Smooth muscle cell (in vitro differentiated cells): ENCODE results near the gene GRB7. TPM values are rescaled to one million over a fixed set of nuclear protein-coding genes. Genes with fewer than 3 reads are reported as not detected.

Experiments used
- DNase-seq: peaks from one replicate; lab custom pipeline; 2025; ENCODE audit not compliant: unreplicated experiment; lab: John Stamatoyannopoulos, UW
- H2AFZ ChIP-seq: fragments of 200-600 bp; sonication (generic); 2 replicates; pipeline ENCODE4 v1.6.0; 2016; ENCODE audit warnings: antibody characterized with exemption, low read depth, mild to moderate bottlenecking
- H3F3A ChIP-seq: fragments of 200-600 bp; sonication (generic); 2 replicates; pipeline ENCODE4 v1.6.0; 2017; ENCODE audit warnings: antibody characterized with exemption, low read depth
- H3K27ac ChIP-seq: fragments of 200-600 bp; sonication (generic); 2 replicates; pipeline ENCODE4 v1.5.1; 2016; ENCODE audit warnings: low read depth, mild to moderate bottlenecking
- H3K27me3 ChIP-seq: fragments of 200-600 bp; sonication (generic); 2 replicates; pipeline ENCODE4 v1.6.1; 2016; ENCODE audit warnings: low read depth, mild to moderate bottlenecking
- H3K36me3 ChIP-seq: fragments of 200-600 bp; sonication (generic); 2 replicates; pipeline ENCODE4 v1.5.1; 2016; ENCODE audit warnings: low read depth
- H3K4me1 ChIP-seq: fragments of 200-600 bp; sonication (generic); 2 replicates; pipeline ENCODE4 v1.5.1; 2016; ENCODE audit warnings: low read depth
- H3K4me2 ChIP-seq: fragments of 200-600 bp; sonication (generic); 2 replicates; pipeline ENCODE4 v1.6.0; 2016; ENCODE audit warnings: mild to moderate bottlenecking
- H3K4me3 ChIP-seq: fragments of 200-600 bp; sonication (generic); 2 replicates; pipeline ENCODE4 v1.5.1; 2016; ENCODE audit warnings: mild to moderate bottlenecking
- H3K79me2 ChIP-seq: fragments of 200-600 bp; sonication (generic); 2 replicates; pipeline ENCODE4 v1.6.0; 2016; ENCODE audit warnings: low read depth, mild to moderate bottlenecking
- H3K9ac ChIP-seq: fragments of 200-600 bp; sonication (generic); 2 replicates; pipeline ENCODE4 v1.6.0; 2016; ENCODE audit warnings: low read depth
- H3K9me3 ChIP-seq: fragments of 200-600 bp; sonication (generic); replicated peaks from 2 replicates; pipeline ENCODE4 v1.5.1; 2016; ENCODE audit warnings: low read depth
- H4K20me1 ChIP-seq: fragments of 200-600 bp; sonication (generic); 2 replicates; pipeline ENCODE4 v1.6.0; 2016; ENCODE audit warnings: low read depth
- CTCF ChIP-seq: fragments of 200-600 bp; sonication (generic); IDR thresholded peaks from 2 replicates; pipeline ENCODE4 v1.5.1; 2017; ENCODE audit warnings: borderline replicate concordance, mild to moderate bottlenecking, antibody characterized with exemption; ENCODE audit not compliant: insufficient read depth, poor library complexity, severe bottlenecking
- WGBS: methylation state at CpG from one replicate; pipeline ENCODE4 v1.1.7; 2016; ENCODE audit warnings: low lambda C conversion rate; 5-methylcytosine and 5-hydroxymethylcytosine counted together
- polyA plus RNA-seq: library from polyadenylated mRNA; unstranded; fragments of >200 nt; fragmentation: Nextera tagmentation; extraction: Ambion mirVana; gene quantifications from 2 replicates; pipeline ENCODE4 v1.2.1, GENCODE V29; 2016
- total RNA-seq: library from RNA; depleted of rRNA; stranded (reverse); fragments of >200 nt; gene quantifications from 2 replicates; pipeline ENCODE4 v1.2.3, GENCODE V29; 2014

GRB7 gene
- total and polyA plus RNA-seq, 2 experiments from 2014 or later, result 2.7 to 4.1 TPM

- no peaks in the 10 kb centered on the region for H3K79me2 ChIP-seq
- peak overlapping the region; percentile 70 for H3K27ac ChIP-seq
- H3K4me3 ChIP-seq, result peak overlapping the region; percentile 63
- H2AFZ ChIP-seq, result peak overlapping the region; percentile 51
- H3K27me3 ChIP-seq, result peaks cover 48% of the 10 kb centered on the region
- no peaks in the 10 kb centered on the region for H3K9me3 ChIP-seq
- no peak for TF ChIP-seq CTCF
- H3K4me1 ChIP-seq, result peaks cover 16% of the 10 kb centered on the region
- H4K20me1 ChIP-seq, result no peaks in the 10 kb centered on the region
- no peak for DNase-seq
- H3K36me3 ChIP-seq, result no peaks in the 10 kb centered on the region
- H3K4me2 ChIP-seq, result peak overlapping the region; percentile 87
- H3F3A ChIP-seq, result no peaks in the 10 kb centered on the region
- WGBS, result 20% methylated on average over 14 of the region's 16 CpGs
- peak overlapping the region; percentile 38 for H3K9ac ChIP-seq
Measured at GRCh38 chr17:39740357-39741111, 2.8 kb downstream of the GRB7 start.

- 86% methylated on average over 17 of the region's 18 CpGs for WGBS
- no peak for TF ChIP-seq CTCF
- H3K27me3 ChIP-seq, result peaks cover 33% of the 10 kb centered on the region
- H3K9me3 ChIP-seq, result no peaks in the 10 kb centered on the region
- no peak overlapping the region for H3K4me3 ChIP-seq
- H2AFZ ChIP-seq, result no peak overlapping the region
- H3K9ac ChIP-seq, result no peak overlapping the region
- no peaks in the 10 kb centered on the region for H3K36me3 ChIP-seq
- H3K27ac ChIP-seq, result no peak overlapping the region
- DNase-seq, result no peak
- no peaks in the 10 kb centered on the region for H3F3A ChIP-seq
- no peaks in the 10 kb centered on the region for H3K79me2 ChIP-seq
- H3K4me1 ChIP-seq, result peaks cover 16% of the 10 kb centered on the region
- H3K4me2 ChIP-seq, result no peak overlapping the region
- no peaks in the 10 kb centered on the region for H4K20me1 ChIP-seq
Measured at GRCh38 chr17:39742126-39742855, 4.6 kb downstream of the GRB7 start.

- no peak overlapping the region for H3K4me3 ChIP-seq
- H3K4me1 ChIP-seq, result peaks cover 16% of the 10 kb centered on the region
- H3K27ac ChIP-seq, result no peak overlapping the region
- no peak for DNase-seq
- no peaks in the 10 kb centered on the region for H3F3A ChIP-seq
- H2AFZ ChIP-seq, result no peak overlapping the region
- H4K20me1 ChIP-seq, result no peaks in the 10 kb centered on the region
- peaks cover 26% of the 10 kb centered on the region for H3K27me3 ChIP-seq
- H3K4me2 ChIP-seq, result no peak overlapping the region
- 93% methylated on average over 21 of the region's 21 CpGs for WGBS
- no peaks in the 10 kb centered on the region for H3K79me2 ChIP-seq
- TF ChIP-seq CTCF, result no peak
- H3K9me3 ChIP-seq, result no peaks in the 10 kb centered on the region
- H3K36me3 ChIP-seq, result no peaks in the 10 kb centered on the region
- H3K9ac ChIP-seq, result no peak overlapping the region
Measured at GRCh38 chr17:39742856-39743436, 5.2 kb downstream of the GRB7 start.
